Activated CD4-positive, alpha-beta T cell treated with anti-CD3 and anti-CD28 coated beads, Interleukin-2, amount 10 ng/mL, durations not matched to agents 7 days and 5 days (primary cell): Measurements from ENCODE around the gene OLR1. TPM values are rescaled to one million over a fixed set of nuclear protein-coding genes. Genes with fewer than 3 reads are reported as not detected.
"Not testable (repeated sequence)": the region's sequence is repeated elsewhere in the genome, so short reads cannot be mapped to it uniquely, and the experiment has no call there.

ENCODE experiments used
- CTCF ChIA-PET: fragments of 350-600 bp; sonication (Branson Sonifier 250); formaldehyde crosslinking; loops from one replicate; lab custom pipeline; 2021; ENCODE audit warnings: antibody characterized with exemption; lab: Charles Lee
- POLR2A ChIA-PET: fragments of 350-600 bp; sonication (Branson Sonifier 250); formaldehyde crosslinking; loops from one replicate; lab custom pipeline; 2021; ENCODE audit warnings: antibody characterized with exemption; lab: Charles Lee
- DNase-seq: peaks from one replicate; pipeline ENCODE4 v3.0.0-alpha.2; 2020
- H3K27ac Mint-ChIP-seq: one replicate; pipeline ENCODE4 v1.8.0; 2021; ENCODE audit warnings: mild to moderate bottlenecking, moderate library complexity, mixed read lengths
- H3K27me3 Mint-ChIP-seq: one replicate; pipeline ENCODE4 v1.8.0; 2021; ENCODE audit warnings: mixed read lengths
- H3K36me3 Mint-ChIP-seq: one replicate; pipeline ENCODE4 v1.8.0; 2021; ENCODE audit warnings: low read depth, mixed read lengths
- H3K4me1 Mint-ChIP-seq: one replicate; pipeline ENCODE4 v1.8.0; 2021; ENCODE audit warnings: mixed read lengths
- H3K4me3 Mint-ChIP-seq: one replicate; pipeline ENCODE4 v1.8.0; 2021; ENCODE audit warnings: mild to moderate bottlenecking, moderate library complexity, mixed read lengths
- H3K9me3 Mint-ChIP-seq: one replicate; pipeline ENCODE4 v1.8.0; 2021; ENCODE audit warnings: mixed read lengths
- total RNA-seq, 2 experiments: library from RNA; stranded (reverse); gene quantifications; one replicate each; pipeline ENCODE4 v1.2.3, GENCODE V29; 2021

Gene OLR1
- total RNA-seq, 2 experiments from 2014 or later = not detected

- CTCF ChIA-PET = interaction anchor here (0.7 kb wide), 1 partner anchor 338 kb away, joined by 5 read pairs; no protein-coding TSS in a partner anchor
- H3K27ac Mint-ChIP-seq = no peak overlapping the region
- peaks cover 30% of the 10 kb centered on the region for H3K4me1 Mint-ChIP-seq
- peaks cover 10% of the 10 kb centered on the region for H3K27me3 Mint-ChIP-seq
- no peak overlapping the region for H3K4me3 Mint-ChIP-seq
- no peaks in the 10 kb centered on the region for H3K9me3 Mint-ChIP-seq
- no peak for DNase-seq
- no peaks in the 10 kb centered on the region for H3K36me3 Mint-ChIP-seq
- POLR2A ChIA-PET = no interaction called here
Measured at GRCh38 chr12:10211101-10211939, 39.4 kb upstream of the OLR1 start.

- H3K4me1 Mint-ChIP-seq = peaks cover 25% of the 10 kb centered on the region
- no peak for DNase-seq
- peaks cover 10% of the 10 kb centered on the region for H3K27me3 Mint-ChIP-seq
- H3K36me3 Mint-ChIP-seq = no peaks in the 10 kb centered on the region
- CTCF ChIA-PET = no interaction called here
- H3K27ac Mint-ChIP-seq = no peak overlapping the region
- H3K4me3 Mint-ChIP-seq = no peak overlapping the region
- no peaks in the 10 kb centered on the region for H3K9me3 Mint-ChIP-seq
- POLR2A ChIA-PET = no interaction called here
Measured at GRCh38 chr12:10210225-10210624, 38.3 kb upstream of the OLR1 start.

GRCh38 chr12:10207136-10207535 is 35.2 kb upstream of the OLR1 start:
- Mint-ChIP-seq H3K27me3 (peaks cover 5% of the 10 kb centered on the region), H3K9me3 (no peaks in the 10 kb centered on the region), H3K36me3 (no peaks in the 10 kb centered on the region), H3K4me3 (no peak overlapping the region), H3K4me1 (peaks cover 4% of the 10 kb centered on the region), H3K27ac (no peak overlapping the region)
- ChIA-PET CTCF (no interaction called here), POLR2A (no interaction called here)
- DNase-seq = no peak

- Mint-ChIP-seq H3K36me3 (no peaks in the 10 kb centered on the region), H3K4me1 (no peaks in the 10 kb centered on the region), H3K27me3 (peaks cover 9% of the 10 kb centered on the region), H3K4me3 (no peak overlapping the region), H3K9me3 (no peaks in the 10 kb centered on the region), H3K27ac (no peak overlapping the region)
- ChIA-PET CTCF (interaction anchor here (0.6 kb wide), 1 partner anchor 614 kb away, joined by 3 read pairs; no protein-coding TSS in a partner anchor), POLR2A (interaction anchor here (0.5 kb wide), 1 partner anchor 534 kb away, joined by 3 read pairs; no protein-coding TSS in a partner anchor)
- no peak for DNase-seq
Measured at GRCh38 chr12:10205220-10205807, 33.4 kb upstream of the OLR1 start.

- CTCF ChIA-PET = interaction anchor here (1.4 kb wide), 1 partner anchor 162 kb away, joined by 4 read pairs; no protein-coding TSS in a partner anchor
- H3K27me3 Mint-ChIP-seq, H3K36me3 Mint-ChIP-seq, POLR2A ChIA-PET, DNase-seq, H3K4me3 Mint-ChIP-seq, H3K4me1 Mint-ChIP-seq, H3K27ac Mint-ChIP-seq, H3K9me3 Mint-ChIP-seq: not testable (repeated sequence)
Measured at GRCh38 chr12:10204495-10204894, 32.6 kb upstream of the OLR1 start.

DNA sequence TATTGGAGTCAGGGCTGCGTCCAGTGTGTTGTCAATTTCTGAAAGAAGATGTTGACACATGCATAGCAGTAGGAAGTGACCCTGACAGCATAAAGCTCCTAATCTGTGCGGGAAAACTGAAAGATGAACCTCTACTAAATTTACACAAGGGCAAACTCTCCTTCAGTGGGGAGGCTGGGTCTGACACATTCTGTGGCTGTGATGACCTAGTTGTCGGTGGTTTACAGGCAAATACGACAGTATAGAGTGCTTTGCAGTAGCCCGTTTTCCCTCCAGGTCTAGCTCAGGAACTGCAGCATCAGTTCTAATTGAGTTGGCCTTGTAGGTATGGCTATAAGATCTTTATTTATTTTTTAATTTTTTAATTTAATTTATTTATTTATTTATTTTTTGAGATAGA is 25.9 kb upstream of the OLR1 start:
- CTCF ChIA-PET = interaction anchor here (0.6 kb wide), 1 partner anchor 540 kb away, joined by 3 read pairs; no protein-coding TSS in a partner anchor
- peaks cover 14% of the 10 kb centered on the region for H3K27me3 Mint-ChIP-seq
- H3K9me3 Mint-ChIP-seq = no peaks in the 10 kb centered on the region
- POLR2A ChIA-PET = no interaction called here
- no peak for DNase-seq
- H3K27ac Mint-ChIP-seq = no peak overlapping the region
- peaks cover 5% of the 10 kb centered on the region for H3K4me1 Mint-ChIP-seq
- H3K36me3 Mint-ChIP-seq = no peaks in the 10 kb centered on the region
- H3K4me3 Mint-ChIP-seq = no peak overlapping the region

DNA sequence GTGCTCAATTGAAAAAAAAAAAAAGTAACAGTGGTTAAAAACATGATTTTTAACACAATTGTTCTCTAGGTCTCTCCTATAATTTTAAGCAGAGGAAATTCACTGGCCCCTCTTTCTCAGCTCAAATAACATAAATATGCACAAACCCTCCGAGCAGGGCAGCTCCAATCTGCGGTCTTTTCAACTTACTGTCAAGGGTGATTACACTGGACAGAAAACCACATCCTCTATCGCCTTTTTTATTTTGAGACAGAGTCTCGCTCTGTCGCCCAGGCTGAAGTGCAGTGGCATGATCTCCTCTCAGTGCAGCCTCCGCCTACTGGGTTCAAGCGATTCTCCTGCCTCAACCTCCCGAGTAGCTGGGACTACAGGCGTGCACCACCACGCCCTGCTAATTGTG is 24.3 kb upstream of the OLR1 start:
- Mint-ChIP-seq H3K9me3 (no peaks in the 10 kb centered on the region), H3K36me3 (no peaks in the 10 kb centered on the region)

GRCh38 chr12:10194160-10194670 is 22.3 kb upstream of the OLR1 start:
- DNase-seq = no peak
- POLR2A ChIA-PET = no interaction called here
- peaks cover 22% of the 10 kb centered on the region for H3K27me3 Mint-ChIP-seq
- CTCF ChIA-PET = interaction anchor here (0.5 to 0.7 kb wide), 2 partner anchors 51 to 955 kb away, joined by 4 to 5 read pairs; no protein-coding TSS in a partner anchor
- H3K4me3 Mint-ChIP-seq = no peak overlapping the region
- peaks cover 7% of the 10 kb centered on the region for H3K4me1 Mint-ChIP-seq
- H3K9me3 Mint-ChIP-seq = no peaks in the 10 kb centered on the region
- H3K27ac Mint-ChIP-seq = no peak overlapping the region
- no peaks in the 10 kb centered on the region for H3K36me3 Mint-ChIP-seq

More for the DNA sequence above, 24.3 kb upstream of the OLR1 start:
- H3K4me1 Mint-ChIP-seq = peaks cover 5% of the 10 kb centered on the region
- peaks cover 15% of the 10 kb centered on the region for H3K27me3 Mint-ChIP-seq
- DNase-seq = no peak
- H3K4me3 Mint-ChIP-seq = no peak overlapping the region
- POLR2A ChIA-PET = no interaction called here
- no peak overlapping the region for H3K27ac Mint-ChIP-seq
- CTCF ChIA-PET = interaction anchor here (0.6 kb wide), 1 partner anchor 42 kb away, joined by 3 read pairs; no protein-coding TSS in a partner anchor

- H3K36me3 Mint-ChIP-seq = no peaks in the 10 kb centered on the region
- H3K27me3 Mint-ChIP-seq = peaks cover 22% of the 10 kb centered on the region
- H3K4me1 Mint-ChIP-seq = peaks cover 7% of the 10 kb centered on the region
- no peak for DNase-seq
- POLR2A ChIA-PET = interaction anchor here (0.7 kb wide), 1 partner anchor 39 kb away, joined by 3 read pairs; no protein-coding TSS in a partner anchor
- no peak overlapping the region for H3K27ac Mint-ChIP-seq
- no peak overlapping the region for H3K4me3 Mint-ChIP-seq
- CTCF ChIA-PET = no interaction called here
- H3K9me3 Mint-ChIP-seq = no peaks in the 10 kb centered on the region
Measured at GRCh38 chr12:10191865-10192264, 19.9 kb upstream of the OLR1 start.

- no peak overlapping the region for H3K4me3 Mint-ChIP-seq
- H3K27ac Mint-ChIP-seq = no peak overlapping the region
- peak; percentile 63 for DNase-seq
- H3K27me3 Mint-ChIP-seq = peaks cover 25% of the 10 kb centered on the region
- no peaks in the 10 kb centered on the region for H3K9me3 Mint-ChIP-seq
- H3K36me3 Mint-ChIP-seq = no peaks in the 10 kb centered on the region
- ChIA-PET POLR2A (no interaction called here), CTCF (interaction anchor here (0.8 kb wide), 1 partner anchor 37 kb away, joined by 3 read pairs; no protein-coding TSS in a partner anchor)
- H3K4me1 Mint-ChIP-seq = peaks cover 2% of the 10 kb centered on the region
Measured at GRCh38 chr12:10190558-10191388, 18.8 kb upstream of the OLR1 start.

GRCh38 chr12:10189653-10190052 is 17.7 kb upstream of the OLR1 start:
- Mint-ChIP-seq H3K4me3 (no peak overlapping the region), H3K9me3 (no peaks in the 10 kb centered on the region), H3K36me3 (no peaks in the 10 kb centered on the region), H3K27ac (no peak overlapping the region), H3K4me1 (peaks cover 2% of the 10 kb centered on the region), H3K27me3 (peaks cover 26% of the 10 kb centered on the region)
- no peak for DNase-seq
- POLR2A ChIA-PET = no interaction called here
- CTCF ChIA-PET = interaction anchor here (0.6 to 1.1 kb wide), 4 partner anchors 36 to 1938 kb away, joined by 3 to 5 read pairs (median 4); no protein-coding TSS in a partner anchor

DNA sequence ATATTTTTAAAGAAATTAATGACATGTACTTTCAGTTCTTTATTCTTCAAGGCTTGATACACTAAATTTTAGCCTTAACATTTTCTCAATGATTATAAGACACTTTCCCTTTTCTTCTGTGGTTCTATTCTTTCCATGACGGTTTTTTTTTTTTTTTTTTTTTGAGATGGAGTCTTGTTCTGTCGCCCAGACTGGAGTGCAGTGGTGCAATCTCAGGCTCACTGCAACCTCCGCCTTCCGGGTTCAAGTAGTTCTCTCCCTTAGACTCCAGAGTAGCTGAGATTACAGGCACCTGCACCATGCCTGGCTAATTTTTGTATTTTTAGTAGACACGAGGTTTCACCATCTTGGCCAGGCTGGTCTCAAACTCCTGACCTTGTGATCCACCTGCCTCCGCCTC is 15.0 kb upstream of the OLR1 start:
- H3K4me1 Mint-ChIP-seq, H3K9me3 Mint-ChIP-seq, H3K27ac Mint-ChIP-seq, H3K36me3 Mint-ChIP-seq, POLR2A ChIA-PET, DNase-seq, H3K4me3 Mint-ChIP-seq: not testable (repeated sequence)
- CTCF ChIA-PET = interaction anchor here (0.7 kb wide), 1 partner anchor 33 kb away, joined by 3 read pairs; no protein-coding TSS in a partner anchor
- peaks cover 28% of the 10 kb centered on the region for H3K27me3 Mint-ChIP-seq
